Brain microvascular endothelial cell (primary cell): ENCODE measurements around the gene DPP3.

Experiments used
- DNase-seq: peaks from one replicate; pipeline ENCODE4 v3.0.0-alpha.2; 2020
- H3K27ac ChIP-seq: fragments of 250-450 bp; sonication (Bioruptor Pico); 2 replicates; pipeline ENCODE4 v1.5.1; 2020; ENCODE audit warnings: mild to moderate bottlenecking, moderate library complexity
- H3K27me3 ChIP-seq: fragments of 250-450 bp; sonication (Bioruptor Pico); replicated peaks from 2 replicates; pipeline ENCODE4 v1.5.1; 2020; ENCODE audit warnings: mild to moderate bottlenecking
- H3K36me3 ChIP-seq: fragments of 250-450 bp; sonication (Bioruptor Pico); replicated peaks from 2 replicates; pipeline ENCODE4 v1.5.1; 2020; ENCODE audit warnings: mild to moderate bottlenecking
- H3K4me3 ChIP-seq: 2 replicates; pipeline ENCODE4 v1.5.1; 2011; ENCODE audit warnings: low read depth, mild to moderate bottlenecking, control low read depth, low read length, moderate library complexity
- CTCF ChIP-seq: IDR thresholded peaks from 2 replicates; pipeline ENCODE4 v1.5.1; 2011; ENCODE audit warnings: low read depth, mild to moderate bottlenecking, moderate library complexity, low read length, control low read depth, inconsistent platforms; ENCODE audit errors: missing control alignments
- in situ Hi-C: cut with HindIII; loops from 2 replicates; pipeline ENCODE4 v1.10.0; 2017; ENCODE audit warnings: low sequenced_read_pairs, low pct_ligation_motif_present

DPP3 gene

GRCh38 chr11:66497206-66497605 lies 17.0 kb downstream of the DPP3 start:
- Histone ChIP-seq H3K36me3 (peaks cover 30% of the 10 kb centered on the region), H3K27me3 (no peaks in the 10 kb centered on the region), H3K4me3 (no peak overlapping the region), H3K27ac (no peak overlapping the region)
- TF ChIP-seq CTCF: no peak
- in situ Hi-C loops: no loop called here
- no peak for DNase-seq

DNA sequence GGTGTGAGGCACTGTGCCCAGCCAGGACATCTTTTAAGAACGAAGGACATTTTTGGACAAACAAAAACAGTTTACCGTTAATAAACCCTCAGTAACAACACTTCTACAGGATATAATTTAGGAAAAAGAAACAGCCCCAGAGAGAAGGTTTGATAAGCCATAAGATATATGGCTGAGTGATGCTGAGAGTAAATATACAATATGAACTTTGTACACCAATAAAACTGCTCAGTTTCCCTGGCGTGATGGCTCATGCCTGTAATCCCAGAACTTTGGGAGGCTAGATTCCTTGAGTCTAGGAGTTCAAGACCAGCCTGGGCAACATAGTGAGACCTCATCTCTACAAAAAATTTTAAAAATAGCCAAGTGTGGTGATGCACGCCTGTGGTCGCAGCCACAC lies 18.3 kb downstream of the DPP3 start:
- H3K36me3 ChIP-seq: peaks cover 18% of the 10 kb centered on the region
- H3K27me3 ChIP-seq: no peaks in the 10 kb centered on the region
- no peak for DNase-seq
- TF ChIP-seq CTCF: no peak
- in situ Hi-C loops: no loop called here
- no peak overlapping the region for H3K27ac ChIP-seq
- no peak overlapping the region for H3K4me3 ChIP-seq

DNA sequence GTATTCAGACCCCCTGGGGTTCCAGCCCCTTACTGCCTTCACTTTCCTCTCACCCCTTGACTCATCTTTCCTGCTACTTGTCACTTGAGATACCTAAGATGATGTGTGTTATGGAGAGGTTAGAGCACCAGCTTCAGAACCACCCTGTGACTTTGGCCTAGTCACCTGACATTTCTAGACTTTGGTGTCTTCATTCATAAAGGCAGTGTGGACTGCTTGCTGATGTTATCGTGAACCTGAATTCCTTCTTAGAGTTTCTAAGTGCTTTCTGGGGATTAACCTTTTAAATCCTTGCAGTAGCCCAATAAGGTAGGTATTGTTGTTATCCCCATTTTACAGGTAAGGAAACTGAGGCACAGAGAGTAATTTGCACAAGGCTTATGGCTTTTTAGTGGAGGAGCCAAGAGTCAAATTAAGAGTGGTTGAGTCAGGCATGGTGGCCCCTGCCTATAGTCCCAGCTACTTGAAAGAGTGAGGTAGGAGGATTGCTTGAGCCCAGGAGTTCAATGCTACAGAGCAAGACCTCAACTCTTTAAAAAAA lies 25.1 kb downstream of the DPP3 start:
- no peak for TF ChIP-seq CTCF
- peaks cover 8% of the 10 kb centered on the region for H3K36me3 ChIP-seq
- in situ Hi-C loops: no loop called here
- no peak overlapping the region for H3K4me3 ChIP-seq
- H3K27ac ChIP-seq: no peak overlapping the region
- no peak for DNase-seq
- H3K27me3 ChIP-seq: no peaks in the 10 kb centered on the region

GRCh38 chr11:66509131-66509561 lies 28.9 kb downstream of the DPP3 start:
- Histone ChIP-seq H3K36me3 (peaks cover 12% of the 10 kb centered on the region), H3K27me3 (no peaks in the 10 kb centered on the region), H3K27ac (no peak overlapping the region), H3K4me3 (no peak overlapping the region)
- in situ Hi-C loops: no loop called here
- no peak for DNase-seq
- no peak for TF ChIP-seq CTCF

- Histone ChIP-seq H3K4me3 (peak within 1 kb of the TSS; percentile 97), H3K27me3 (no peaks in the 10 kb centered on the region), H3K36me3 (peaks cover 13% of the 10 kb centered on the region), H3K27ac (no peak within 1 kb of the TSS)
- peak; percentile 10 for TF ChIP-seq CTCF
- peak; percentile 72 for DNase-seq
- in situ Hi-C loops: no loop called here
Measured at GRCh38 chr11:66510271-66510989, 30.2 kb downstream of the DPP3 start, which contains the start of gene BBS1. Gene BBS1, plus strand, starts transcription at chr11:66510635. Its CDS starts 25 bp downstream, at chr11:66510660.
